ENCODE results near the gene VEGFA.

GRCh38 chr6:43759907-43760206 lies 10.2 kb upstream of the VEGFA start:
- no peak for TF ChIP-seq GATA2 (IDR thresholded peaks at IDR 0.05; ENCODE audit: low read depth, low read length)
- TF ChIP-seq GATA3 (IDR thresholded peaks at IDR 0.05; ENCODE audit: low read depth, low read length): no peak
